ENCODE measurements around the gene RPRM. TPM values are rescaled to one million over a fixed set of nuclear protein-coding genes. Genes with fewer than 3 reads are reported as not detected.

Gene RPRM
- total RNA-seq, 1 donor from 2014 or later: 14.4 TPM

DNA sequence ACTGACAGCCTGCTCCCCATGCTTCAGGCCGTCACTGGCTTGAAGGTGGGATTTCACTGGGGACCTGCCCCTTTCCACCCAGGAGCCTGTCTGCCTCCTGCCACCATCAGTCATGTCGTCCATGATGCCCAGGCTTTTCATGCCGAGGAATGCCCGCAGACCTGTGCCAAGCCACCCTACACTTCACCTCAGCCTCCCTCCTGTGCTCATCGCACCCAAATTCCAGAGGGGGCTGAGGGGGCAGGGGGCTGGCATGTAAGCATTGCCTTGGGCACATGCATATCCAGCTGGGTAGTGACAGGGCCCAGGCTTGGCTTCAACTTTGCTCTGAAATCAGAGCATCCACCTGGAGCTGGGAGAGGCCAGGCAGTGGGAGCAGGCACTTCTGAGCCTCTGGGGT lies 20.9 kb upstream of the RPRM start:
- H3K9me3 Mint-ChIP-seq: peaks cover 16% of the 10 kb centered on the region
- H3K27me3 Mint-ChIP-seq (ENCODE audit: low read depth): no peaks in the 10 kb centered on the region
- no peak for DNase-seq (ENCODE audit: low spot score in 2 of 2, unreplicated experiment in 2 of 2)
- no peak overlapping the region for H3K4me3 Mint-ChIP-seq
- H3K27ac Mint-ChIP-seq: no peak overlapping the region
- H3K4me1 Mint-ChIP-seq: no peaks in the 10 kb centered on the region
- TF ChIP-seq, protein P1, sequence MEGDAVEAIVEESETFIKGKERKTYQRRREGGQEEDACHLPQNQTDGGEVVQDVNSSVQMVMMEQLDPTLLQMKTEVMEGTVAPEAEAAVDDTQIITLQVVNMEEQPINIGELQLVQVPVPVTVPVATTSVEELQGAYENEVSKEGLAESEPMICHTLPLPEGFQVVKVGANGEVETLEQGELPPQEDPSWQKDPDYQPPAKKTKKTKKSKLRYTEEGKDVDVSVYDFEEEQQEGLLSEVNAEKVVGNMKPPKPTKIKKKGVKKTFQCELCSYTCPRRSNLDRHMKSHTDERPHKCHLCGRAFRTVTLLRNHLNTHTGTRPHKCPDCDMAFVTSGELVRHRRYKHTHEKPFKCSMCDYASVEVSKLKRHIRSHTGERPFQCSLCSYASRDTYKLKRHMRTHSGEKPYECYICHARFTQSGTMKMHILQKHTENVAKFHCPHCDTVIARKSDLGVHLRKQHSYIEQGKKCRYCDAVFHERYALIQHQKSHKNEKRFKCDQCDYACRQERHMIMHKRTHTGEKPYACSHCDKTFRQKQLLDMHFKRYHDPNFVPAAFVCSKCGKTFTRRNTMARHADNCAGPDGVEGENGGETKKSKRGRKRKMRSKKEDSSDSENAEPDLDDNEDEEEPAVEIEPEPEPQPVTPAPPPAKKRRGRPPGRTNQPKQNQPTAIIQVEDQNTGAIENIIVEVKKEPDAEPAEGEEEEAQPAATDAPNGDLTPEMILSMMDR (IDR thresholded peaks at IDR 0.05; ENCODE audit: unreplicated experiment): no peak
- no peaks in the 10 kb centered on the region for H3K36me3 Mint-ChIP-seq

DNA sequence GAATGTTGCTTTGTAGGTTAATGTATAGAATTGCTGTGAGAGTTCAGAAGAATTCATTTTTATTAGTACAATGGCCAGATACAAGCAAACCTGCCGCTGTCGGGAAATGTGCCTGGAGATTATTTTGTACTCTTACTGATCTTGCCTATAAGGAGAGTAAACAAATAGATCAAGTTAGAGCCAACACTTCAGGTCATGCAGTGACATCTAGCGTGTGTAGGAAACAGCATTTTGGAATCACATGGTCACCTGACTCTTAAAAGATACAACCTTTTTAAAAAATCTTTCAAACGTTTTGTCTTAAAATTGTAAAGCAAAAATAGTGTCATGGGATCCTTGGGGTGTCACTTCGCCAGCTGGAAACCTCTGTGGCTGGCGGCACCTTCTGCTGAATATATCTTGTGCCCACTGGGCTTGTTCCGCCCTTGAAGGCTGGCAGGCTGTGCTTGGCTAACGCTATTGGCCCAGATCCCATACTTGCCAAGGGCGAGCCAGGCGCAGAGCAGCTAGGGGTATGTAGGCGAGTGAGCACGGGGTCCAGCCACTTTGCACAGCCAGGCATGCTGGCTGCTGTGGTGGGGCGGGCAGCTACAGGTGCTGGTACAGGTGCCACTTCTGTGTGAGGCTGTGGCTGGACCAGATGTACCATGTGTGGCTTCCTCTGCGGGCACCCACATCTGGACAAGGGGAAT lies 19.5 kb upstream of the RPRM start:
- Mint-ChIP-seq H3K4me1 (no peaks in the 10 kb centered on the region), H3K9me3 (peaks cover 7% of the 10 kb centered on the region), H3K36me3 (no peaks in the 10 kb centered on the region), H3K27me3 (ENCODE audit: low read depth) (no peaks in the 10 kb centered on the region), H3K27ac (no peak overlapping the region), H3K4me3 (no peak overlapping the region)
- DNase-seq (ENCODE audit: low spot score in 2 of 2, unreplicated experiment in 2 of 2): no peak
- TF ChIP-seq, protein P1 (IDR thresholded peaks at IDR 0.05; ENCODE audit: unreplicated experiment): no peak

DNA sequence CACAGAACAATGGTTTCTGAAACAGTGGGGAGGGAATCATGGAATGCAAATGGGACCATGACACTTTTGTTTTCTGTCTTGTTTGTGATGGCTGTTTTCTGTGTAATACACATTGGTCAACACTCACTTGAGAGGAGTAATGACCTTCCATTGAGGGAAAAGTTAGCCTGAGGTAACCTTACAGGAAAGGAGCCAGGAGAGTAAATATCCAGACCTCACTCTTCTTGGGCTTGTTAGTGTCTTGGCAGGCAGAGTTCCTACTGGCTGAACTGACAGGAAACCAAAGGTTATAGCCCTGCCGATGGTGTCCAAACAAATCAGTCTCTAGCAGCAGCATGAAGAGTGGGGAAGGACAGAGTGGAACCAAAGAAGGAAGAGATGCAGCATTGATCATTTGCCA lies 17.2 kb upstream of the RPRM start:
- H3K4me1 Mint-ChIP-seq: no peaks in the 10 kb centered on the region
- TF ChIP-seq, protein P1 (IDR thresholded peaks at IDR 0.05; ENCODE audit: unreplicated experiment): no peak
- no peaks in the 10 kb centered on the region for H3K9me3 Mint-ChIP-seq
- no peak overlapping the region for H3K4me3 Mint-ChIP-seq
- no peaks in the 10 kb centered on the region for H3K27me3 Mint-ChIP-seq (ENCODE audit: low read depth)
- H3K36me3 Mint-ChIP-seq: no peaks in the 10 kb centered on the region
- no peak overlapping the region for H3K27ac Mint-ChIP-seq
- no peak for DNase-seq (ENCODE audit: low spot score in 2 of 2, unreplicated experiment in 2 of 2)

DNA sequence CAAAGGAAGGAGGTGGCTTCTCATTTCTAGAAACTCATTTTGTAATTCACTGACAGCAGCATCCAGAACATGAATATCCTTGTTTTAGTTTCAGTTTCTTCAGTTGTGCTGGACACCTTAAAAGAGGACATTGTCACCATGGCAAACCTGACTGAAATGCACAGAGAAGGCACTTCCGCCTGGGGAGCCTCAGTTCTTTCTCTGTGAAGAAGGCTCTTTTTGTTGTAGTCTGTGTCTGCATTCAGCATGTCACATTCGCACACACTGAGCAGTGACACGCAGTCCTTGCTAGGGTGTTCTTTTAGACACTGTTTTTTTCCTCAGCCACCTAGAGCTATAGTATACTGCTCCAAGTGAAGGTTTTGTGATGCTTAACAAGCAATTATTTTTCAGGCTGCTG lies 9.5 kb upstream of the RPRM start:
- Mint-ChIP-seq H3K9me3 (no peaks in the 10 kb centered on the region), H3K36me3 (no peaks in the 10 kb centered on the region), H3K27ac (no peak overlapping the region), H3K4me3 (no peak overlapping the region), H3K27me3 (ENCODE audit: low read depth) (no peaks in the 10 kb centered on the region), H3K4me1 (no peaks in the 10 kb centered on the region)
- TF ChIP-seq, protein P1 (IDR thresholded peaks at IDR 0.05; ENCODE audit: unreplicated experiment): no peak
- no peak for DNase-seq (ENCODE audit: low spot score in 2 of 2, unreplicated experiment in 2 of 2)

DNA sequence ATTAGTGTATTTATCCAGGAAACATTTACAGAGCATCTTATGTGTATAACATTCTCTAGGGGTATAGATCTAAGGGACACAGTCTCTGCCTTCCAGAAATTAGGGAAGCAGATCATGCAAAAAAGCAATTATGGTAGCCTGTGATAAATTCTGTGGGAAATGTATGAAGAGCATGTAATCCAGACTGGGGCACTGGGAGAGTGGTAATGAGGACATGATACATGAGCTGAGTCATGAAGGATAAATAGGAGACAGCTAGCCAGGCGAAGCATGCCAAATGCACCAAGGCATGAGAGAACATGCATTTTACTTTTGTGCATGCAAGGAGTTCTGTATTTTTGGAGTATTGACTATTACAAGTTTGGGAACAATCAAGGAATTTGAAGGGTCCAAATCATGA lies 8.9 kb upstream of the RPRM start:
- TF ChIP-seq, protein P1 (IDR thresholded peaks at IDR 0.05; ENCODE audit: unreplicated experiment): no peak
- Mint-ChIP-seq H3K36me3 (no peaks in the 10 kb centered on the region), H3K27ac (no peak overlapping the region), H3K27me3 (ENCODE audit: low read depth) (no peaks in the 10 kb centered on the region), H3K9me3 (no peaks in the 10 kb centered on the region), H3K4me1 (no peaks in the 10 kb centered on the region), H3K4me3 (no peak overlapping the region)
- DNase-seq (ENCODE audit: low spot score in 2 of 2, unreplicated experiment in 2 of 2): no peak

Measured in mesothelial cell of epicardium (in vitro differentiated cells).